Stimulated activated CD8-positive, alpha-beta memory T cell treated with anti-CD3 and anti-CD28 coated beads, Interleukin-12 subunit alpha, Interleukin-12 subunit beta, amount 100 ng/mL, for 24 hours (primary cell): Measurements from ENCODE around the gene CD69.

ENCODE experiments used
- DNase-seq: peaks from one replicate; pipeline ENCODE4 v3.0.0-alpha.2; 2020; ENCODE audit errors: extremely low read depth

CD69 gene

GRCh38 chr12:9781360-9781759 lies 20.7 kb upstream of the CD69 start:
- no peak for DNase-seq

DNA sequence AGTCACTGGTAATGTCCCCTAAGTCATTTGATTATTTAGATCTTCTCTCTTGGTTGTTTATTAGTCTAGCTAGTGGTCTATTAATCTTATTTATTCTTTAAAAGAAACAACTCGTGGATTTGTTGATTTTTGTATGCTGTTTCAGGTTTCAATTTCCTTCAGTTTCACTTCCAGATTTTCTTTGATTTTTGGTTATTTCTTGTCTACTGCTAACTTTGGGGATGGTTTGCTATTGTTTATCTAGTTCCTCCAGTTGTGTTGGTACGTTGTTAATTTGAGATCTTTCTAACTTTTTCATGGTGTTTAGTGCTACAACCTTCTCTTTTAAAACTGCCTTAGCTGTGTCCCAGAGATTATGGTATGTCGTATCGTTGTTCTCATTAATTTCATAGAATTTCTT lies 18.5 kb upstream of the CD69 start:
- DNase-seq: no peak

- no peak for DNase-seq
These were observed 16.1 kb upstream of the CD69 start for GRCh38 chr12:9776781-9777180.

DNA sequence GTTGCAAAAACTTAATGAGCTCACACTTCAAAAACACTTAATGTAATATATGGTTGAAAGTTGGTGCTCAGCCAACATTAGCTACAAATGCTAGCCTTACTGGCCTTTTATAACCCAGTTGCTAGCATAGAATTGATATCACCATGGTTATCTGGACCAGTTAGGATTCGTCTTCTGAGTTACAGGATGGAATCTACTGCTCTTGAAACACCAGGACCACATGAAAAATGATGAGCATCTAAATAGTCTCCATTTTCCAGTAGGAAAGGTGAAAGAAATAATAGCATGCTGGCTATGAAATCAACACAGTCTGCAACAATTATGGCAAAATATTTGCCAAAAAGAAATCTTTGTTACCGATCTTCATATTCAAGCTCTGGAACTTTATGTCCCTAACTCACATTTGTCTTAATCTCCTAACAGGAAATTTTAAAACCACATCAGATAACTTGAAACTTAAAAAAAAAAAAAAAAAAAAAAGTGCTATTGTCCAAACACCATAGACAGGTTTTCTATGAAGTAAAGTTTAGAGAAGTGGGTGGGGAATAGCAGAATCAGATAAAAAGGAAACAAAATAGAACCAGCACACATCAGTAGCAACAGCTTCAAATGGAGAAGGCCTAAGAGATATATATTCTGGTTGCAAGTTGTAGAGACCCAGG lies 12.6 kb upstream of the CD69 start:
- DNase-seq: no peak

GRCh38 chr12:9763025-9763424 lies 2.3 kb upstream of the CD69 start:
- no peak for DNase-seq

DNA sequence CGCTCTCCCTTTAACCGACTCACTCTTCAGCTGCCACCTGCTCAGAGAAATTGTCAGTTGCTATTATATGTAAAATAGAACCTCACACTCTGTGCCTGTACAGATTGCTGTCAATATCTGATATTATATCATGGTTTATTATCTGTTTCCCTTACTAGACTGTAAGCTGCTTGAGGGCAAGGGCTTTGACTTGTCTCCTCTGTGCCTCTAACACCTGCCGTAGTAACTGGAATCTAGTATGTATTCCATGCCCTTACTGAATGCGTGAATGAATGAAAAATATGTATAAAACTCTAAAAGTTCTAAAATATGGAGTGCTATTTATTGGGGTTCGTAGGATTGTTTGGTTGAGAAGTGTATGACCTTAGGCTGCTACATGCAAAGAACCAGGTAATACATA lies 1.7 kb upstream of the CD69 start:
- DNase-seq: no peak

GRCh38 chr12:9761419-9761781 lies 699 bp upstream of the CD69 start:
- DNase-seq: no peak

GRCh38 chr12:9760120-9760519 lies 581 bp downstream of the CD69 start:
- no peak for DNase-seq

- no peak for DNase-seq
These were observed 1.0 kb downstream of the CD69 start for GRCh38 chr12:9759694-9760093.

DNA sequence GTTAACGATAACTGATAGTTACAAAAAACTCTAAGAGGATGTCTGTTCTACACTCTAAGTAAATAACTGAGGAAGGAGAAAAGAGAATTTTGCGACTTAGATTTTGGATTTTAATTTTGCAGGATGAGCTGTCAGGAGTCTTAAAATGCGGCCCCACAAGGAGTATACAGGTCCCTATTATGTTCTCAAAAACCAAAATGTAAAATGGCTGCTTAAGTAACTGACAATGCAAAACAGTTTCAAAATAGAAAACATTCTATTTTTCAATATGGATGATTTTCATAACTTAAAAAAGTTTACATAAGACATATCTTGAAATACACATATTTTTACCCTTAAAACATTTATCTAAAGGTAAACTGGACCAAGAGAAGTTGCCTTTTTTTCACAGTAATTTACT lies 2.6 kb downstream of the CD69 start:
- DNase-seq: no peak

- DNase-seq: no peak
These were observed 3.2 kb downstream of the CD69 start for GRCh38 chr12:9757433-9758025.

- no peak for DNase-seq
These were observed 4.0 kb downstream of the CD69 start for GRCh38 chr12:9756706-9757105.

DNA sequence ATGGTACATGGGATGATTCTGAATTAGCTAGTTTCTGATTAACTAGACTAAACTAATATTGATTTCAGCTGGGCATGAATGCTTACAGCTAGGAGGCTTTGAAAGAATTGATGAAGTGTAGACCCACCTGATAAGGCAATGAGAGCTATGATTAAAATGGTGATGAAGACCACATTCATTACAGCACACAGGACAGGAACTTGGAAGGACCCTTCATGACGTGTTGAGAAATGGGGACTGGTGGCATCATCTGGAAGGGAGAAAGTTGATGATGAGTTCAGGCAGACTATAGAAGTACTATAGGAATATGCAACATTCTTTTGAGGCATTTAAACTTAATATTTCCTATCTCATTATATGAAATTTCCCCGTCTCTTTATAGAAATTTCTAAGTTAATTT lies 4.5 kb downstream of the CD69 start:
- no peak for DNase-seq

DNA sequence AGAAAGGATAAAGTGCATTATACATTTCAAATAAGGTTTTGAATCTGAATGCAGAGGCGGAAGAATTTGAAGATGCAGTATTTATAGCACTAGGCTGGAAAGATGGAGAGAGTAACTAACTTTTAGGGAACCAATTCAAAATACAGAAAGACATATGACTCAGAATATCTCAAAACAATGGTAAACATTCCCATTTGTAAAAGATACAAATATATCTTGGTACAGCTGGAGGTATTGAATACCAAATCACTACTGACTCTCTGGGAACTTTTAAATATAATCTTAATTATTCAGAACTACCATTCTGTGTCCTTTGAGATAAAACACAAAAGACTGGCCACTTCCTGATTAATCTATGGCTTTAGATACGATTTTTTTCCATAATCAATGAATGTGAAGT lies 5.1 kb downstream of the CD69 start:
- DNase-seq: no peak

GRCh38 chr12:9755035-9755434 lies 5.7 kb downstream of the CD69 start:
- no peak for DNase-seq

DNA sequence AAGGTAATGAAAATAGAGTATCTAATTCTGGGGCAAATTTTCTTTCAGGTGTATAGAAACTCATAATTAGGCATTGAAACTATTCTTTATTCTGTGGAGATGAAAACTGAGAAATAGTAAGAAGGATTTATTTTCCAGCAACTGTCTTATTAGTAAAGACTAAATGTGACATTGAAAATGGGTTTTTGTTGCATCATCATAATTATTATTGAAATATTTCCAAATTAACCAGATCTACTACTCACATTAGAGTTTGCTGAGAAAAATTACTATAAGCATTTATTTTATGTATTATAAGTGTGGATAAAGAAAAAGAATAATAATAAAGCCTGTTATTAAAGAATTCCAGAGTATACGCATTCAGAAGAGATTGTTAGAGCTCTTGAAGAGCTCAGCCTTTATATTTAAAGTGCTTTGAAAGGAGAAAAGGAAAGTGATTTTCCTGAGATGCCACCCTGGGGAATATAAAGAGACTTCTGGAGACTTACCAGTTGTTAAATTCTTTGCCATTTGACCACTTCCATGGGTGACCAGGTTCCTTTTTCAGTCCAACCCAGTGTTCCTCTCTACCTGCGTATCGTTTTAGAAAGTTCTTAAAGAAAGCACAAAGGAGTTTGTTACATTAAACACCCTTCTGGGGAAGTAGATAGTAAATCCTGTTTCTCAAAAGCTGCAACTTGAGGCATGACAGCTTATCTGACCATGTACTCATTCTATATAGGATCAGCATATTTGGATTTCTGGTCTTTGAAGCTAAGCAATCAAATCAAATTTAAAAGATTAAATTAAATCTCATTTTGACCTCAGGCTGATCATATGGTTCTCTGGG lies 6.4 kb downstream of the CD69 start:
- DNase-seq: no peak

DNA sequence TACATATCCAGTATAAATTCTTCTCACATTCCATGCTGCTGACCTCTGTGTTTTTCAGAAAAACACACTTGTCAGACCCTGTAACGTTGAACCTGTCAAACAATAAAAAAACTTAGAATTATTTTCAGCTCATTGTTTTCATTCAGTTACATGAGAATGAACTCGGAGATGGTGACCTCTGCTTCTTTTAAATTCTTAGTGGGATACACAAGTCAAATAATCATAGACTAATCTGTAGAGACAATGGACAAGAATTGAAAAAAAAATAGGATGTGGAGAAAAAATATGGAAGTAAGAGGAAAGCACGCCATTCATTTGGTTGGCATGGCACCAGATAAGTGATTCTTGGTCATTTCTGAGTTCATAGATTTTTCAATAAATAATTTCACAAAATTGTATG lies 7.2 kb downstream of the CD69 start:
- no peak for DNase-seq

DNA sequence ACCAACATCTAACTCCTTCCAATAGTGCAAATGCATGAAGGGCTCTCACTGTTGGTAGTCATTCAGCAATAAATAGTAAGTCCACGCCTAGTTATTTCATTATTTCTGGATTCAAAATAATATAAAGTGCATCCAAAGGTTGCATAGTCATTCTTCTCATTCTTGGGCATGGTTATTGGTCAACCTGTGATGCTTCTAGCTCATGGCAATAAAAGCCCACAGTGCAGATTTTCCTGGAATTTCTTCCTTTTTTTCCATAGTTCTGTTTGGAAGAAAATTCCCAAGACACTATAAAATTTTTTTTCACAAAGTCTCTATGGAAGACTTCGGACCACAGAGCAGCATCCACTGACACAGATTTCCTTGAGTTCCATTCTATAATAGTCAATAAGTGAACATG lies 7.6 kb downstream of the CD69 start:
- no peak for DNase-seq

DNA sequence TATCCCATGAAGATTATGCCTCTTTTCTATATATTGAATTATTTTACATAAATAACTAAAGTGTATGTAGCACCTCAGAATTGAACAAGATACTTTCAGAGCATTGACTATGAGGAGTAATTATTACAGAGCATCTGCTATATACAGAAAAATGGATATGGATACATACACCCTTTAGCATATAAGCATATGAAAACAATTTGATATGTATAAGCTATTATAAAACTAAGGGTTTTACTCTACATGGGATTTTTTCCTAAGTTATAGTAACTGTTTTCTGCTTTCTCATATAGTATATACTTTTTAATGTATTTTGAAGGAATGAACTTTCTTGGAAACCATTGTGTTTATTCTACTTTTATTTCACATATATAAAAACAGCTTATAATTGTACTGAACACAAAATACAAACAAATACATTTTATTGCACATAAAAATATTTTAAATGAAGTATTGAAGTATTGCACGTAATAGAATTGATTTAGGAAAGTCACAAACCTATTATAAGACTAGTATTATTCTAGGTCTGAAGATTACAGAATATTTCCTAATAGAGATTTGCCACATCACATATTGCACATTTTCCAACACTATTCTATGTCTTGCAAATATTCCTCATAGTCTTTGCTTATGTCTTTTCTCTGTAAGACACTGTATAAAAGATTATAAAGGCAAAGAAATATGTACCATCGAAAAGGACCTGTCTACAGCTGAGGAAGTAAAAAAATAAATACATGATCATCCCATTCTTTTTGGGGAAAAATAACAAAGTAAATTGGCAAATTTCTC lies 8.4 kb downstream of the CD69 start:
- DNase-seq: no peak

DNA sequence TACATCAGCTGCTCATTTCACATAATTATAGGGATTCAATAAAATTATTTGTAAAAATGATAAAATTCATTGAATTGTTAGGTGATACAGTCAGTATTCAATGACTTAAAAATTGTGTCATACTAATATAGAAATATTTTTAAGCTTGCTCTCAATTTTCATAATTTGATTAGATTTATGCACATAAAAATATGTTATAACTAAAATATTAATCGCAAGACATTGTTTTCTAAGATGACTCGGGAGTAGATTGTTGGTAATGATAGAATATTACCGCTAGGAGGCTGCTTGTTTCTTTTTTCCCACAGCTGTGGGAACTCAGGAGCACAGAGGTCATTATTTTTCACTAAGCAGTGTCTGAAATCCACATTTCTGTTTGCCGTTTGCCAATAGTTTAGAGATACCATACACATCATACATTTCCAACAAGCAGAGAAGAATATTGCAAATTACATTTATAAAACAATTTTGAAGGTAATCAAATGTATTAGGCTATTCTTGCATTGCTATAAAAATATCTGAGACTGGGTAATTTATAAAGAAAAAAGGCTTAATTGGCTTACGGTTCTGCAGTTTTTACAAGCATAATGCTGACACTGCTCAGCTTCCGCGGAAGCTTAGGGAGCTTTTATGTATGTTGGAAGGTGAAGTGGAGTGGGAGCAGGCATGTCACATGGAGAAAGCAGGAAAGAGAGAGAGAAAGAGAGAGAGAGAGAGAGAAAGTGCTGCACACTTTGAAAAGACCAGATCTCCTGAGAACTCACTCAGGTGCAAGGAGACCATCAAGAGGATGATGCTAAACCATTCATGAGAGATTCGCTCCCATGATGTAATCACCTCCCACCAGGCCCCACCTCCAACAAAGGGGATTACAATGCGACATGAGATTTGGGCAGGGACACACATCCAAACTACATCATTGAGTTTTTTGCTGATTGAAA lies 9.2 kb downstream of the CD69 start:
- no peak for DNase-seq
